ENCODE results near the gene KCNS3. TPM values are rescaled to one million over a fixed set of nuclear protein-coding genes. Genes with fewer than 3 reads are reported as not detected.
A peak's percentile ranks its signal among the peaks of the same experiment; 100 is the strongest.

The KCNS3 gene
- total and polyA plus RNA-seq, 8 donors: 7.6 to 150 (median 19.3) TPM

GRCh38 chr2:17847236-17847635 lies 31.2 kb upstream of the KCNS3 start:
- Histone ChIP-seq H3K27ac (no peak overlapping the region), H3K27me3 (peaks cover 0 to 2% (median 0%) of the 10 kb centered on the region in 3 donors), H3K36me3 (no peaks in the 10 kb centered on the region), H3K9me3 (no peaks in the 10 kb centered on the region), H3K4me3 (no peak overlapping the region), H3K4me1 (peaks cover 0 to 5% (median 4%) of the 10 kb centered on the region in 4 donors)
- WGBS, 5 donors: 85 to 91% (median 88%) methylated on average over 2 of the region's 2 CpGs
- no peak for DNase-seq
- TF ChIP-seq POLR2AphosphoS5 (IDR thresholded peaks at IDR 0.05): no peak
- TF ChIP-seq CTCF (IDR thresholded peaks at IDR 0.05): no peak
- no peak for TF ChIP-seq POLR2A (IDR thresholded peaks at IDR 0.05)
- TF ChIP-seq EP300 (IDR thresholded peaks at IDR 0.05): no peak
- intact Hi-C loops (cut with DNase I; ENCODE audit: low total_unique reads): no loop called here

DNA sequence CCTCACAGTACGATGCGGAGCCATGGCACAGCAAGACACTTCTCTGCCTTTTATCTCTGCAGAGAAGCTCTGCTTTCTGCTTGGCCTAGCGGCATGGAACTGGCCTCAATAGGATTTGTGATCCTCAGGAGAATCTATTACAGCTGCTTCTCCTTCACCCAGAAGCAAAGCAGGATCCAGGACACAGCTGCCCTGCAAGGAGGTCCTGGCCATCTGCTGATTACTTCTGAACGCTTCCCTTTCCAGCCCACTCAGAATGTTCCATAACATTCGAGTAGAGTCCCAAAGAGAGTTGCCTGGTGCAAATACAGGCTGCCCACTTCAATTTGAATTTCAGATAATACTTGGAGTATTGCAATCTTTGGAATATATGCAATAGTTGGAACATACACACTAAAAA lies 29.2 kb upstream of the KCNS3 start:
- Histone ChIP-seq H3K4me1 (peaks cover 0 to 5% (median 4%) of the 10 kb centered on the region in 4 donors), H3K4me3 (no peak overlapping the region), H3K9me3 (no peaks in the 10 kb centered on the region), H3K27me3 (peaks cover 0 to 6% (median 0%) of the 10 kb centered on the region in 3 donors), H3K36me3 (no peaks in the 10 kb centered on the region), H3K27ac (no peak overlapping the region)
- intact Hi-C loops (cut with DNase I; ENCODE audit: low total_unique reads): no loop called here
- no peak for TF ChIP-seq POLR2A (IDR thresholded peaks at IDR 0.05)
- no peak for TF ChIP-seq POLR2AphosphoS5 (IDR thresholded peaks at IDR 0.05)
- no peak for TF ChIP-seq CTCF (IDR thresholded peaks at IDR 0.05)
- no peak for TF ChIP-seq EP300 (IDR thresholded peaks at IDR 0.05)
- 72 to 84% (median 83%) methylated on average over 5 of the region's 5 CpGs for WGBS, 5 donors
- DNase-seq: peak in 1 of 2 donors; percentile 20

DNA sequence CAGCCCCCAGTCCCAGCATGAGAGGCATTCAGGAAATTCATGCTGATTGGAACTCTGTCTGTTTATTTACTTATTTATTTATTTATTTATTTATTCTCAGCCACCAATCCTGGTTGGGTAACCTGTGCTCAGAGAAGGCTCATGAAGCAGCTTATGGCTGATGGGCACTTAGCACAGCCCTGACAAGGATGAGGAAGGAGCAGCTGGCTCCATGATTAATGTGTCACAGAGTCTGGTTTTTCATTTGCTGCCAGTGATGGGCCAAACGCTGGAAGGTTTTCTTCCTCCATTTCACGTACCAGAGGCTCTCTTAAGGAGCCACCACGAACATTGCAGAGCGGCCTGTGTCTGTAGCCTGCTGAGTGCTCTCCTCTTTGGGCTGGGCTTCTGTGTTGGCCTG lies 28.3 kb upstream of the KCNS3 start:
- Histone ChIP-seq H3K4me3 (no peak overlapping the region), H3K9me3 (no peaks in the 10 kb centered on the region), H3K4me1 (peaks cover 0 to 5% (median 4%) of the 10 kb centered on the region in 4 donors), H3K27ac (no peak overlapping the region), H3K36me3 (no peaks in the 10 kb centered on the region), H3K27me3 (peaks cover 0 to 6% (median 0%) of the 10 kb centered on the region in 3 donors)
- TF ChIP-seq POLR2A (IDR thresholded peaks at IDR 0.05) (no peak), EP300 (IDR thresholded peaks at IDR 0.05) (no peak), CTCF (IDR thresholded peaks at IDR 0.05) (no peak), POLR2AphosphoS5 (IDR thresholded peaks at IDR 0.05) (no peak)
- no peak for DNase-seq
- WGBS, 5 donors: 83 to 95% (median 86%) methylated on average over 4 of the region's 4 CpGs
- intact Hi-C loops (cut with DNase I; ENCODE audit: low total_unique reads): loop anchor here (5.0 to 10.0 kb wide), 3 partner anchors 305 to 525 kb away; no protein-coding TSS in a partner anchor

GRCh38 chr2:17851731-17852585 lies 26.5 kb upstream of the KCNS3 start:
- peak; percentile 59 to 78 for DNase-seq
- WGBS, 5 donors: 37 to 44% (median 42%) methylated on average over 9 of the region's 9 CpGs
- no peak overlapping the region for H3K27ac ChIP-seq

More at GRCh38 chr2:17851731-17852585, 26.5 kb upstream of the KCNS3 start:
- Histone ChIP-seq H3K4me1 (peaks cover 0 to 5% (median 4%) of the 10 kb centered on the region in 4 donors), H3K27me3 (peaks cover 0 to 6% (median 0%) of the 10 kb centered on the region in 3 donors), H3K9me3 (no peaks in the 10 kb centered on the region), H3K36me3 (no peaks in the 10 kb centered on the region), H3K4me3 (no peak overlapping the region)
- TF ChIP-seq CTCF (IDR thresholded peaks at IDR 0.05) (peak in 5 of 7 experiments; percentile 78 to 95 (median 82)), POLR2A (IDR thresholded peaks at IDR 0.05) (no peak)
- intact Hi-C loops (cut with DNase I; ENCODE audit: low total_unique reads): loop anchor here (5.0 to 10.0 kb wide), 3 partner anchors 303 to 523 kb away; no protein-coding TSS in a partner anchor
